ENCODE data around the gene CHRDL2. TPM values are rescaled to one million over a fixed set of nuclear protein-coding genes. Genes with fewer than 3 reads are reported as not detected.

Gene CHRDL2
- total RNA-seq, 1 donor from 2014 or later: 312 TPM

- no peak for DNase-seq (ENCODE audit: low spot score)
Observed at GRCh38 chr11:74685338-74685737, 45.9 kb downstream of the CHRDL2 start.

- no peak for DNase-seq (ENCODE audit: low spot score)
Observed at GRCh38 chr11:74684661-74685060, 46.6 kb downstream of the CHRDL2 start.

DNA sequence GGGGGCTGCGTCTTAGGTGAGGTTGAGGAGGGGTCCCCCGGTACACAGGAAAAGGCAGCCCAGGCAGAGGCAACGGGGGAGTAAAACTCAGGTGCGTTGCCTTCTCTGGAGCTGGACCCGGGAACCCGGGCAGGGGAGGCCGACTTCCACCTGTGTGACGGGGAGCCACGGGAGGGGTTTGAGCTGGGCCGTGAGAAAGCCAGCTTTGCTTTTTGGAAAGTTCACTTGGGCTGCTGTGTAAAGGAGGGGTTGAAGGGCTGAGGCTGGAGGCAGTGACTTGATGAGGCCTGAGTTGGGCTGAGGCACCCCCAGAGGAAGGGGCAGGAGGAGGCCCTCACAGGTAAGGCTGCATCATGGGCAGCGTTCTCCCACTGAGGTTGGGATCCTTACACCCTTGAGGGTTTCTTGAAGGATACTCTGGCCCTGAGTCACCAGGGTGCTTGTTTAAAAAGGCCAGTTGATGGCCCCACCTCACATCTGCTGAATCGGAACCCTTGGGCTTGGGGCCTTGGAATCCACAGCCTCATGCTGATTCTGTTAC is 47.2 kb downstream of the CHRDL2 start:
- no peak for DNase-seq (ENCODE audit: low spot score)

DNA sequence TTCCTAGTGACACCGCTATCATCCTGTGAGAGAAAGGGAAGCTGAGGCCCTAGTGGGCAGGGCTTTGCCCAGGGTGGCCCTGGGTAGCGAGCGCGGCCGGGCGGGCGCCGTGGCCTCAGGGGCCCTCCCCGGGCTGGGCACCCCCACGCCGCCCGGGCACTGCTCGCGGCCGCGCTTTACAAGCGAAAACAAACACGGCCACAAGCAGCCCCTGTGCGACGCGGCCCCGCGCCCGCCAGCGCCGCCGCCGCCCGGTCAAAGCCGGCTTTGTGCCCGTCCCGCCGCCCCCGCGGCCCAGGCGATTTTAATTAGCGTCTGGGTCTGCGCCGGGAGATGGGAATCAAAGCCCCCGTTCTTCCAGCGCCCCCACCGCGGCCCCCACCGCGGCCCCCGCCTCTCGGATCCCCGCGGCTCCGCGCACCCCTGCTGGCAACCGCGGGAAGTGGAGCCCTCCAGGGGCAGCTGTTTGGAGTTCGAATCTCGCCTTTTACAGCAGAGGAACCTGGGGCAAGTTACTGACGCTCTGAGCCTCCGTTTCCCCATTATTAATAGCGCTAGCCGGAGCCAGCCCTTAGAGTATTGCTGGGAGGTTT is 47.9 kb downstream of the CHRDL2 start:
- no peak for DNase-seq (ENCODE audit: low spot score)

GRCh38 chr11:74682731-74683278 is 48.4 kb downstream of the CHRDL2 start:
- DNase-seq (ENCODE audit: low spot score): no peak

DNA sequence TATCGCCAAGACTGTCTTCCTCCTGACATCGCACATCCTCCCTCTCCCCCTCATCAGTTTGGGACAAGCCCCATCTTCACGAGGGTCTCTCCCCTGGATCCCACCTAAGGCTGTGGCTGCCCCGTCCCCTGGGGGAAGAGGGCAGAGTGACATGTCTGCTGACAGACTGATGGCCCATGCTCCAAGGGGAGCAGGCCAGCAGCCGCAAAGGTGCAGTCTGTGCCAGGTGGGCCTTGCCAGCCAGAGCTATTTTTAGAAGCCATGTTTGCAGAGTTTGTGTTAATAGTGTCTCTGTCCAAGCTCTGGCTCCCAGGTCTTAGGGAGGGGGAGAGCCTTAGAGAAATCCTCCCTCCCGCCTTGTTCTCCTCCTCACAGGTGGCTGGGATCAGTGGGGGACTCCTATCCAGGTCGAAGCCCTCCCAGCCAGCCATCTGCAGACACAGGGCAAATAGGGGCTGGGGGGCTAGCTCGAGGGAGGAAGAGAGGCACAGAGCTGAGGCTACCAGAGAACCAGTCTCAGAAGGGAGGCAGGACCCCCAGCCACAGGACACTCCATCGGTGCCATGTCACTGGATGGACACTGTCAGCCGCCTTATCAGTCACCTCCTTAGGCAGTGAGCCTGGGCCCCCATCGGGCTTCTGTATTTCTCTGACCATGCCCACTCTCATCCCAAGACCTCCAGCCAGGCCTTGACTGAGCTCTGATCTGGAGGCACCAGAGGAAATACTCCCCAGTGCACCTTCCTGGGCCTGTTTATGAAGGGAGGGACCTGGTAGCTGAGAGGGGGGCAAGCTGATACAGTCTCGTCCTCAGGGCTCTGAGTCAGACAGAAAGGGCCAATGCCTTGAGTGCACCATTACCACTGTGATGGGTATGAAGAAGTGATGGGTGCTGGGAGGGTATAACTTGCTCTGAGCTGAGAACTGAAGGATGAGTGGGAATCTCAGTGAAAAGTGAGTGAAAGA is 49.3 kb downstream of the CHRDL2 start:
- DNase-seq (ENCODE audit: low spot score): no peak

- DNase-seq (ENCODE audit: low spot score): no peak
Observed at GRCh38 chr11:74680703-74681531, 50.3 kb downstream of the CHRDL2 start.

GRCh38 chr11:74680035-74680671 is 51.1 kb downstream of the CHRDL2 start:
- DNase-seq (ENCODE audit: low spot score): no peak

GRCh38 chr11:74679513-74679865 is 51.7 kb downstream of the CHRDL2 start:
- DNase-seq (ENCODE audit: low spot score): no peak

DNA sequence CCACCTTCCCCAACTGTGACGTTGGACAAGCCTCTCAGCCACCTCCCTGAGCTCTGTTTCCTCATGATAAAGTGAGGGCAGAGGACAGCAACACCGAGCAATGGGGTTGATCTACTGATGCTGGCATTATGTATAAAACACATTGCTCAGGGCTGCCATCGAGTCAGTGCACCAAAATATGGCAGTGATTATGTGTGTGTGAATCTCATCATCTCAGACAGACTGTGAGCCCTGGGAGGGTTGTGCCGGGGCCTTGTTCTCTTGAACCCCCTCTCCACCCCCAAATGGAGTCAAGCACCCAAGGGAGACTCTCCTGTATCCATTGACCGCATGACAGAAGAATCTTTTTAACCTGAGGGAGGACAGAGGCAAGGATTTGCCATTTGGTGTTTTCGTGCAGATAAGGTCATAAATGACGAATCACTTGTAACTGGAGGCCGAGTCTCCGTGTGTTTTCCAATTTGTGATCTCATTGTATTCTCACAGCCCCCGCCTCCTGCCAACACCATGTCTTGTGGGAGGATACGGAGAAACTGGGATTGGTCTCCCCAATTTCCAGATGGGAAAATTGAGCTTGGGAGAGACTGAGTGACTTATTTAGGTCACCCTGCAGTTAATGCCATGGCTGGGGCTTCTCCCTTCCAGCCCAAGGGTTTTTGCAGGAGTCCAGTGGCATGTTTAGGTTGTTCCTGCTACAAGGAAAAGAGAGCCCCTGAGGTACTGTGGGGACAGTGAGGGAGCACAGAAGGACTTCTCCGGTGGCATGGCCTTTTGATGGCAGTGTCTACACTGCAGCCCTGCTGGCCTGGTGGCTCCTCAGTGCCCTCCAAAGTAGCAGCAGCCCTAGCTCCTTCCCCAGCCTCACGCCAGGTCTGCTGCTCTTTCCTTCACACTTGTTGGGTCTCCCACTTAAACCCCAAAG is 52.4 kb downstream of the CHRDL2 start:
- no peak for DNase-seq (ENCODE audit: low spot score)

DNA sequence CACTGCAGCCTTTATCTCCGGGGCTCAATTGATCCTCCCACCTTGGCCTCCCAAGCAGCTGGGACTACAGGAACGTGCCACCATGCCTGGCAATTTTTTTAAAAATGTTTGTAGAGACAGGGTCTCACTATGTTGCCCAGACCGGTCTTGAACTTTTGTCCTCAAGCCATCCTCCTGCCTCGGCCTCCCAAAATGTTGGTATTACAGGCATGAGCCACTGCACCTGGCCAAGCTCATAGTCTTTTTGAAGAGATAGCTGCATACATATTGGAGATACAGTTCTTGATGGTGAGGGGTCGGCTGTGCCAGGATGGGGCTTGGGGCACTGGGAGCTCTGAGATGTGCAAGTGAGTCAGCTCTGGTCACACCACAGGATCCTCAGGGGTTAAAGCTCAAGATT is 53.2 kb downstream of the CHRDL2 start:
- peak; percentile 5 for DNase-seq (ENCODE audit: low spot score)

GRCh38 chr11:74677131-74677530 is 54.1 kb downstream of the CHRDL2 start:
- DNase-seq (ENCODE audit: low spot score): peak; percentile 9

DNA sequence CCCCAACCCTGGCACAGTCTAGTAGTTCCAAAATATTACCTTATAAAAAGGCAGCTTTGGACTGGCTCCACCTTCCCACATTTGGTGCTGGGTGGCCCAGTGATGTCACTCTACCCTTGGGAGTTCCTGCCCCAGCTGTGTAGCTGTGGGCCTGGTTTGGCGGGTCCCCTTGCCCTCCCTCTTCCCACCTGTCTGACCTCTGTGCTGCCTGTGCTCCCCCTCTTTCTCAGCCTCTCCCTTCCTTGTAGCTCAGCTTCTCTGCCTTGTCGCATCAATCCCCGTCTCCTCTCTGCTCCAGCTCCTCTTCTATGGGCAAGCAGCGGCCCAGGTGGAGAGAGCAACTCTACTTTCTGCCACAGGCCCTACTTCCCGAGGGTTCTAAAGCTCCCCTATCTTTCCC is 54.6 kb downstream of the CHRDL2 start:
- DNase-seq (ENCODE audit: low spot score): peak; percentile 4

DNA sequence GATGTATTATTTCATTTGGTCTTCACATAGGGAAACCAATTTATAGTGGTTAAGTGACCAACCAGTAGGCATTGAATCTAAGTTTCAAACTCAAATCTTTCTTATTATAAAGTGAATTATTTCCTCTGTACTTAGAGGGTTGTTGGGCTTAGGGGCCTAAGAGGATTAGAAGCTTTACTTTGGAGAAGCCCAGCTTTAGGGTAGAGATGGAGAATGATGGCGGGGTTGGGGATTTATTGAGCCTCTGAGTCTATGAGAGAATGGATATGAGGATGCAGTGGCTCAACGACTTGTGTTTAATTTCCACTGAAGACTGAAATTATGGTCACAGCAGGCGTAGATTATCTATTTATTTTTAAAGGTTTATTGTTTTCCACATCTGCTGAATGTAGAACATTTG is 55.5 kb downstream of the CHRDL2 start:
- peak; percentile 3 for DNase-seq (ENCODE audit: low spot score)

- DNase-seq (ENCODE audit: low spot score): no peak
Observed at GRCh38 chr11:74673693-74674360, 57.4 kb downstream of the CHRDL2 start.

DNA sequence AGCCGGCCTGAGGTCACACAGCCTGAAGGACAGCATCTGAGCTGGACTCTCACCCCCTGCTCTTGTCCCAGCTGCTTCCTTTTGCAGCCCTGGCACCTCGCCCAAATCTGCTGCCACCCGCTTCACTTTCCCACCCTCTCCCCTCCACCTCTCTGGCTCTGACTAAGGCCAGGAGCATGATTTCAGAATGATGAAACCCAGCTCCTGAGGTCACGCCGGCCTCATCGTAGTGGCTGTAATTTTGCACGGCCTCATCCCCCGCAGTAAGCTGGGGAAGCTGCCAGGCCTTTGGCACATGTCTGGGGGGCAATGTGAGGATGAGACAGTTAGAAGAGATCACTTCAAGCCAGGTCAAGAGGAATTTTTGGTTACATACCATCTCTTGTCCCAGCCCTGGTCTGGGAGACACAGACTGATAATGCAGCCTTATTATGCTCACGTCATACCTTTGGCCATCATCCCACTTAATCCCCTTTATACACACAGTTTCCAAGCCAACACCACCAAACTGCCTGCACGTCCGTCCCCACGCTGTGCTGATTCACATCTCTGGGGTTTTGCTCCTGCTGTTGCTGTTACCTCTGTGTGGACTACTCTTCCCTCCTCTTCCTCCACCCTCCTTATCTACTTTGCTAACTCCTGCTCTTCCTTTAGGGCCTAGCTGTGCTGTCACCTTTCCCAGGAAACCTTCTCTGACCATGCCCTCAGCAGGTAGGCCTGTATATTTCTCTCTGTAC is 58.1 kb downstream of the CHRDL2 start:
- DNase-seq (ENCODE audit: low spot score): peak; percentile 57

DNA sequence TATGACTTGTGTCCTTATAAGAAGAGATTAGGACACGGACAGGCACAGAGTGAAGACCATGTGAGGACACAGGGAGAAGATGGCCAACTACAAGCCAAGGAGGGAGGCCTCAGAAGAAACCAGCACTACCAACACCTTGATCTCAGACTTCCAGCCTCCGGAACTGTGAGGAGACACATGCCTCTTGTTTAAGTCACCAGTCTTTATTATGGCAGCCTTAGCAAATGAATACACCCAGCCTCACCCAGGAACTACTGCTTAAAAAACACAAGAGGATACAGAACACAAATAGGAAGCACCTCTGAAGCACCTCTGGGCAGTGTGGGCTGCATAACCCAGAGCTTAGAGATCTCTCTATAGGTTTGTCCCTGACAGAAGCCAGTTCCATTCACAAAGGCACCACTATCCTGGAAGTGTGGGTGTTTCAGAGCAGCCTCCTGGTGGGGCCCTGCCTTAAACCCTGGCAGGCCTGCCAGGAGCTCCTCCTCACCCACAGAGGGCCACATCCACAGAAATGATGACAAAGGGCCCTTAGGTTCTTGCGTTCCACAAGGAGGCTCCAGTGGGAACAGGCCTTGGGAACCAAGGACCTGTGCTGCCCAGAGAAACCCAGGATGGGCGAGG is 58.8 kb downstream of the CHRDL2 start:
- no peak for DNase-seq (ENCODE audit: low spot score)

- DNase-seq (ENCODE audit: low spot score): no peak
Observed at GRCh38 chr11:74671520-74672196, 59.6 kb downstream of the CHRDL2 start.

Data from mucosa of gallbladder (tissue), 1 donor.